GM12873 (cell line): ENCODE measurements around the gene ANKRD63.

Experiments
- CTCF ChIP-seq: IDR thresholded peaks from 2 replicates; pipeline ENCODE4 v1.5.1; 2012; ENCODE audit warnings: low read depth, mild to moderate bottlenecking, moderate library complexity, low read length, control low read depth; ENCODE audit not compliant: insufficient read depth; ENCODE audit errors: missing control alignments

Gene ANKRD63

GRCh38 chr15:40259021-40259420 is 23.8 kb downstream of the ANKRD63 start:
- no peak for TF ChIP-seq CTCF

DNA sequence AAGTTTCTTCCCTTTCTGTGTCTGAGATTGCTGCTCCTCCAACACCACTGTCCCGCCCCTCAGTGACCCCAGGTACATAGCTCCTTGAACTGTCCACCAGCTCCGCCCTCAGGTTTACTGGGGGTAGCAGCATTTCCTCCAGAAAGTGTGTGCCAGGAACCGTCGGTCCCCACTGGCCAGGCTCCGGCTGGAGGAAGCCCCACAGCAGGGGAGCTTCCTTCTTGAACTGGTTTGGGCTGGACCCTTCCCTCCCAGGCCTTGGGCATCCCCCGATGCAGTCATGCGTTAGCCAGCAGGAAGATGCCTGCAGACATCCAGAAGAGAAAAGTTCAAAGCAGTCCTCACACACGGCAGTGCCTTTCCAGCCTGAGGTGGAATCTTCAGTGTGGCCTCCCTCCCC is 24.3 kb downstream of the ANKRD63 start:
- TF ChIP-seq CTCF, result no peak

DNA sequence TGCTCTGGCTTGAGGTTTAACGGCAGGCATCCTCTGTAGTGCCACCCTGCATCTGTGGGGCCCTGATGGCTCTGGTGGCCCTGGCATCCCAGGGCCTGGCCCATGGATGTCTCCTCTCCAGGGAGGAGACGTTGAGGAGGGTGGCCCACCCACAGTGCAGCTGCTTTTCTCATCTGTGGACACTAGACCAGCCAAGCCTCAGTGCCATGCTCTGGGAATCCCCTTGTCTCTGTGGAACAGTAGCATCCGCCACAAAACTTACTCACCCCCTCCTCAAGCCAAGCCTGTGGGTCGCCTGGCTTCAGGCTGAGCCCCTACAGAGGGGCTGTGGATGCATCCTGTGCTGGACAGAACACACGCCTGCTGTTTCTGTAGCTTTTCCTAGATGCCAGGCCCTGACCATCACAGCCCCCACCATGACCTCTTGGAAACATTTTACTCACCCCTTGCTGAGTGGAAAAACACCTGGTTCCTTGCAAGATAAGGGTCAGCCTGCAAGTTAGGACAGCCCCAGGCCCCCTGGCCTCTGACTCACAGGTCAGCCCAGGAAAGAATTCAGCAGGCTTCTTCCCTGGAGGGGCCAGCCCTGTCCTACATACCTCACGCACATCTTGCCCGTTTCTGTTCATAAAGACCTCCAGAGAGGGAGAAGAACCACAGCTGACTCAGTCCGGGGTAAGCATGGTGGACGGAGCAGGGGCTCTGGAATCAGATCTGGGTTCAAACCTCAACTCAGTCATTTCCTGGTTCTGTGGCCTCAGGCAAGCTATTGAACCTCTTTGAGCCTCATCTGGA is 25.0 kb downstream of the ANKRD63 start:
- TF ChIP-seq CTCF, result no peak

DNA sequence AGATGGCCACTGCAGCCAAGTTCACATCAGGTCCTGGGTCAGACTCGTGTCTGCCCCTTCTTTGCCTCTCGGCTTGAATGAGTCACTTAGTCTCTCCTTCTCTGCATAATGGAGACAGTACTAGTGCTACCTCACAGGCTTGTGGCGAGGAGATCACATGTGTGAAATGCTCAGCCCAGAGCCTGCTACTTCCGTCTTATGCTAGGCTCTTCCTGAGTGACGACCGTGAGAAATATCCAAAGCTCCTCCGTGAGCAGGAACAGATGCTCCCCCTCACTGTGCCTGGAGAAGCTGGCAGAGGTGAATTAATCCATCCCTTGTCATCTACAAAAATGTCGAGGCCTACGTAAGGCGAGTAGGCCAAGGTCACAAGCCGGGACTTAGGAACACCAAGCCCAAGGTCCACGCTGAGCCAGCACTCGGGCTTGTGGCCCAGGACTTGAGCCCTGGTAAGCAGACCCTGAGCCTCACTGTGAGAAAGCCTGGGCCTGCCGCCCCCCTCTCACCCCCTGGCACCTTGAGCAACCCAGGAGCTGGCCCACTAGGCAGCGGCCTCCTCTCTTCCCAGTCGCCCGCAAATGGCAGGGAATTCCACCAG is 26.1 kb downstream of the ANKRD63 start:
- TF ChIP-seq CTCF, result no peak

GRCh38 chr15:40255033-40255432 is 27.8 kb downstream of the ANKRD63 start:
- TF ChIP-seq CTCF, result no peak

- TF ChIP-seq CTCF, result peak; percentile 10
Observed at GRCh38 chr15:40254452-40254851, 28.4 kb downstream of the ANKRD63 start.

DNA sequence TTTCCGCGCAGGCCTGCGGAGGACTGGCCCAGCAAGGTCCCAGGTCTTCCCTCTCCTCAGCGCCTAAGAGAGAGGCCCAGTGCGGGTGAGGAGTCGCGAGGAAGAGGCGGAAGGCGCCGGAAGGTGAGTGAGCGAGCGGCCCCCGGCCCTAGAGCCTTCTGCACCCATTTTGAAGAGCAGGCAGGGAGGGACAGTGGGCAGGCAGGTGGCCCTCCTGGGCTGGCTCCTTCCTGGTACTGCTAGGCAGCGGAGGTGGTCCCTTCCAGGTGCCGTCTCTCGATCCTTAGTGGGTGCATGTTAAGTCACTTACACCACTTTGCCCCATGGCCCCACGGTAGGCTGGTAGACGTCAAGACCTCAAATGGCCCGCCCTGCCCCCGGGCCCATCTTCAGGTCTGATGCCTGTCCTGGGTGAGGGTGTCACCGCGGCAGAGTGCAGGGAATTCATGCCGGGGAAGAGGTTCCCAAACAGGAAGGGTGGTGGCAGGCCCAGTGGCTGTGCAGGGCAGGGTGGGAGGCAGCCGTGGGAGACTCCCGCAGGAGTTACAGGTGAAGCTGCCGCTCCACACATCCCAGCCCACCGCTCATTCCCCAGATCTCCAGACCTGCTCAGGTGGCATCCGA is 29.6 kb downstream of the ANKRD63 start:
- TF ChIP-seq CTCF, result no peak
